ENCODE data around the gene HOXB6. TPM values are rescaled to one million over a fixed set of nuclear protein-coding genes. Genes with fewer than 3 reads are reported as not detected.
A peak's percentile ranks its signal among the peaks of the same experiment; 100 is the strongest.

HOXB6 gene
- total RNA-seq, 1 experiment from 2014 or later: 196 TPM

DNA sequence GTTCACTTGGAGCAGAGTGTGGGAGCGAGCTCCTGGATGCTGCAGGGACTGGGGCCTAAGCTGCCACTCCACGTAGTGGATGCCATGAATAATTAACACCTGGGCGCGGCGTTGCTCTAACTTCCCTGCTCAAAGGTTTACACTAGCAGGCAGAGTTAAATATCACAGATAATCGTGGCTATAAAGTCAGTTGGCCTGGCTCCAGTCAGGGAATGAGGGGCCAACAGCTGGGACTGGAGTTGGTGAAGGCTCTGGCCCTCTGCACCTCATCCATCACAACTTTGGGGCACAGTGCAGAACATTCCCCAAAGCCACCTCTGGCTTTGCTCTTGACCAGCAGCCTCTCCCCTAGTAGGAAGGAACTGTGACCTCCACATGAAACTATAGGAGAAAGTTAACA lies 37.6 kb downstream of the HOXB6 start:
- H3K9me3 ChIP-seq (ENCODE audit: control insufficient read depth, insufficient read depth, low read depth, low read length): no peaks in the 10 kb centered on the region
- intact Hi-C loops (cut with micrococcal nuclease; ENCODE audit: unreplicated experiment) (no loop called here), in situ Hi-C loops (cut with HindIII; ENCODE audit: low pct_unique_long_range_greater_than_20kb, low sequenced_read_pairs) (no loop called here)
- H3K4me1 ChIP-seq (ENCODE audit: control insufficient read depth, insufficient read depth, low read length): peaks cover 95% of the 10 kb centered on the region
- H3K4me3 ChIP-seq (ENCODE audit: low read depth in 2 of 2, low read length in 2 of 2): peak overlapping the region in 1 of 2 experiments; percentile 99; a peak in 2 of 4 replicates
- H3K27me3 ChIP-seq (ENCODE audit: control insufficient read depth, insufficient read depth, low read length): no peaks in the 10 kb centered on the region
- ATAC-seq: no peak
- BruUV-seq (replicated peaks): no TSS peak
- TF ChIP-seq, protein P1, sequence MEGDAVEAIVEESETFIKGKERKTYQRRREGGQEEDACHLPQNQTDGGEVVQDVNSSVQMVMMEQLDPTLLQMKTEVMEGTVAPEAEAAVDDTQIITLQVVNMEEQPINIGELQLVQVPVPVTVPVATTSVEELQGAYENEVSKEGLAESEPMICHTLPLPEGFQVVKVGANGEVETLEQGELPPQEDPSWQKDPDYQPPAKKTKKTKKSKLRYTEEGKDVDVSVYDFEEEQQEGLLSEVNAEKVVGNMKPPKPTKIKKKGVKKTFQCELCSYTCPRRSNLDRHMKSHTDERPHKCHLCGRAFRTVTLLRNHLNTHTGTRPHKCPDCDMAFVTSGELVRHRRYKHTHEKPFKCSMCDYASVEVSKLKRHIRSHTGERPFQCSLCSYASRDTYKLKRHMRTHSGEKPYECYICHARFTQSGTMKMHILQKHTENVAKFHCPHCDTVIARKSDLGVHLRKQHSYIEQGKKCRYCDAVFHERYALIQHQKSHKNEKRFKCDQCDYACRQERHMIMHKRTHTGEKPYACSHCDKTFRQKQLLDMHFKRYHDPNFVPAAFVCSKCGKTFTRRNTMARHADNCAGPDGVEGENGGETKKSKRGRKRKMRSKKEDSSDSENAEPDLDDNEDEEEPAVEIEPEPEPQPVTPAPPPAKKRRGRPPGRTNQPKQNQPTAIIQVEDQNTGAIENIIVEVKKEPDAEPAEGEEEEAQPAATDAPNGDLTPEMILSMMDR (IDR thresholded peaks at IDR 0.05): no peak
- TF ChIP-seq TCF7L2 (IDR thresholded peaks at IDR 0.05; ENCODE audit: low read depth, low read length) (no peak), SIN3A (IDR thresholded peaks at IDR 0.05; ENCODE audit: borderline replicate concordance, insufficient read depth, low read depth, low read length) (no peak), POLR2AphosphoS5 (IDR thresholded peaks at IDR 0.05; ENCODE audit: low read depth, low read length) (no peak)
- TF ChIP-seq, protein P2, sequence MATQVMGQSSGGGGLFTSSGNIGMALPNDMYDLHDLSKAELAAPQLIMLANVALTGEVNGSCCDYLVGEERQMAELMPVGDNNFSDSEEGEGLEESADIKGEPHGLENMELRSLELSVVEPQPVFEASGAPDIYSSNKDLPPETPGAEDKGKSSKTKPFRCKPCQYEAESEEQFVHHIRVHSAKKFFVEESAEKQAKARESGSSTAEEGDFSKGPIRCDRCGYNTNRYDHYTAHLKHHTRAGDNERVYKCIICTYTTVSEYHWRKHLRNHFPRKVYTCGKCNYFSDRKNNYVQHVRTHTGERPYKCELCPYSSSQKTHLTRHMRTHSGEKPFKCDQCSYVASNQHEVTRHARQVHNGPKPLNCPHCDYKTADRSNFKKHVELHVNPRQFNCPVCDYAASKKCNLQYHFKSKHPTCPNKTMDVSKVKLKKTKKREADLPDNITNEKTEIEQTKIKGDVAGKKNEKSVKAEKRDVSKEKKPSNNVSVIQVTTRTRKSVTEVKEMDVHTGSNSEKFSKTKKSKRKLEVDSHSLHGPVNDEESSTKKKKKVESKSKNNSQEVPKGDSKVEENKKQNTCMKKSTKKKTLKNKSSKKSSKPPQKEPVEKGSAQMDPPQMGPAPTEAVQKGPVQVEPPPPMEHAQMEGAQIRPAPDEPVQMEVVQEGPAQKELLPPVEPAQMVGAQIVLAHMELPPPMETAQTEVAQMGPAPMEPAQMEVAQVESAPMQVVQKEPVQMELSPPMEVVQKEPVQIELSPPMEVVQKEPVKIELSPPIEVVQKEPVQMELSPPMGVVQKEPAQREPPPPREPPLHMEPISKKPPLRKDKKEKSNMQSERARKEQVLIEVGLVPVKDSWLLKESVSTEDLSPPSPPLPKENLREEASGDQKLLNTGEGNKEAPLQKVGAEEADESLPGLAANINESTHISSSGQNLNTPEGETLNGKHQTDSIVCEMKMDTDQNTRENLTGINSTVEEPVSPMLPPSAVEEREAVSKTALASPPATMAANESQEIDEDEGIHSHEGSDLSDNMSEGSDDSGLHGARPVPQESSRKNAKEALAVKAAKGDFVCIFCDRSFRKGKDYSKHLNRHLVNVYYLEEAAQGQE (IDR thresholded peaks at IDR 0.05; ENCODE audit: insufficient read depth in 1 of 2, low read depth in 2 of 2, low read length in 1 of 2): no peak
- DNase-seq (ENCODE audit: low read depth, low spot score): no peak
- H3K36me3 ChIP-seq (ENCODE audit: control insufficient read depth, insufficient read depth, low read length): peaks cover 7% of the 10 kb centered on the region; the same call in 1 of the 2 replicates
- H3K27ac ChIP-seq (ENCODE audit: low read length): peak overlapping the region; percentile 97
- ChIA-PET CTCF (no interaction called here), POLR2A (interaction anchor here (0.6 to 0.7 kb wide), 2 partner anchors 11 to 14 kb away, joined by 3 to 7 read pairs; no protein-coding TSS in a partner anchor)

DNA sequence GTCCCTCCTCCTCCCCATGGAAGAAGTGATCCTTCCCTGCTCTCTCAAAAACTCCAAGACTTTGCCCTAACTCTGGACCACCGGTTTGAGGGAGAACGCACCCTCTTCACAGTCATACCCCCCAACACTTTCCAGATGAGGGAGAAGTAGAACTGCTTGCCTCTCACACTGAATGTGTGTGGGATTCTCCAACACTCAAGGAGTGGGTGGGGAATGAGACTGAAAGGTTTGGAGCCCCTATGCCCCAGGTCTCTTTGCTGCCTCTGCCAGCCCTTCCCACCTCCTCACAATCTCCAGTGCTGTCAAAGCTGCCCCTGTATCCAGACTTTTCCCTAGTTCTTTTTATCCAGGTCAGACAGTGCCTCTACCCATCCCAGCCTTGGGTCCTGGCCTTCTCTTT lies 38.1 kb downstream of the HOXB6 start:
- no peak for DNase-seq (ENCODE audit: low read depth, low spot score)
- H3K27me3 ChIP-seq (ENCODE audit: control insufficient read depth, insufficient read depth, low read length): no peaks in the 10 kb centered on the region
- H3K4me3 ChIP-seq (ENCODE audit: low read depth in 2 of 2, low read length in 2 of 2): no peak overlapping the region
- H3K36me3 ChIP-seq (ENCODE audit: control insufficient read depth, insufficient read depth, low read length): peaks cover 7% of the 10 kb centered on the region; the same call in 1 of the 2 replicates
- no peak for ATAC-seq
- in situ Hi-C loops (cut with HindIII; ENCODE audit: low pct_unique_long_range_greater_than_20kb, low sequenced_read_pairs) (no loop called here), intact Hi-C loops (cut with micrococcal nuclease; ENCODE audit: unreplicated experiment) (no loop called here)
- TF ChIP-seq, protein P2 (IDR thresholded peaks at IDR 0.05; ENCODE audit: insufficient read depth in 1 of 2, low read depth in 2 of 2, low read length in 1 of 2): no peak
- TF ChIP-seq POLR2AphosphoS5 (IDR thresholded peaks at IDR 0.05; ENCODE audit: low read depth, low read length) (peak; percentile 37; the same call in 1 of the 2 replicates), TCF7L2 (IDR thresholded peaks at IDR 0.05; ENCODE audit: low read depth, low read length) (no peak)
- peak overlapping the region; percentile 97 for H3K27ac ChIP-seq (ENCODE audit: low read length)
- H3K4me1 ChIP-seq (ENCODE audit: control insufficient read depth, insufficient read depth, low read length): peaks cover 95% of the 10 kb centered on the region
- POLR2A ChIA-PET: interaction anchor here (0.7 to 1.4 kb wide), 4 partner anchors 8 to 683 kb away, joined by 3 to 7 read pairs (median 4); no protein-coding TSS in a partner anchor
- no TSS peak for BruUV-seq (replicated peaks)
- CTCF ChIA-PET: no interaction called here
- H3K9me3 ChIP-seq (ENCODE audit: control insufficient read depth, insufficient read depth, low read depth, low read length): no peaks in the 10 kb centered on the region
